Fibroblast of villous mesenchyme (primary cell): ENCODE results near the gene RPS10. TPM values are rescaled to one million over a fixed set of nuclear protein-coding genes. Genes with fewer than 3 reads are reported as not detected.
A peak's percentile ranks its signal among the peaks of the same experiment; 100 is the strongest.

Experiments used
- DNase-seq: peaks from one replicate; pipeline ENCODE4 v3.0.0-alpha.2; 2010; ENCODE audit warnings: low read depth
- H3K4me3 ChIP-seq: 2 replicates; pipeline ENCODE4 v1.5.1; 2011; ENCODE audit warnings: low read depth, mild to moderate bottlenecking, low read length
- CTCF ChIP-seq: IDR thresholded peaks from 2 replicates; pipeline ENCODE4 v1.5.1; 2012; ENCODE audit warnings: low read depth, mild to moderate bottlenecking, low read length; ENCODE audit not compliant: insufficient read depth
- total RNA-seq: library from RNA; depleted of rRNA; stranded (reverse); fragments of >200 nt; gene quantifications from 2 replicates; pipeline ENCODE4 v1.2.3, GENCODE V29; 2012

Gene RPS10
- total RNA-seq, 1 donor = 1,946 TPM

DNA sequence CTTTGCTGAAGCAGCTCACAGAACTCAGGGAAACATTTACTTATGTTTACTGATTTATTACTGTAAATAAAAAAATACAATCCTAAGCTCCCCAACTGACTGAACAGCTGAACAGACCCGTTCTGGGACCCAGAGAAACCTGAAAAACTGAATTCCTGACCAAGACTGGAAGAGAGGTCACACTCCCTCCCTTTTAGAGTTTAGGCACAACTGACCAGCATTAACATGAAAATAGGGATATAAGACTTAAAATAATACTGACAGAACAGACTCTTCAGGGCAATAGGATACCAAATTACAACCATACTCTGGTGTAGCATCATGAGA lies 11.7 kb upstream of the RPS10 start:
- no peak for TF ChIP-seq CTCF
- DNase-seq = no peak
- H3K4me3 ChIP-seq = no peak overlapping the region

DNA sequence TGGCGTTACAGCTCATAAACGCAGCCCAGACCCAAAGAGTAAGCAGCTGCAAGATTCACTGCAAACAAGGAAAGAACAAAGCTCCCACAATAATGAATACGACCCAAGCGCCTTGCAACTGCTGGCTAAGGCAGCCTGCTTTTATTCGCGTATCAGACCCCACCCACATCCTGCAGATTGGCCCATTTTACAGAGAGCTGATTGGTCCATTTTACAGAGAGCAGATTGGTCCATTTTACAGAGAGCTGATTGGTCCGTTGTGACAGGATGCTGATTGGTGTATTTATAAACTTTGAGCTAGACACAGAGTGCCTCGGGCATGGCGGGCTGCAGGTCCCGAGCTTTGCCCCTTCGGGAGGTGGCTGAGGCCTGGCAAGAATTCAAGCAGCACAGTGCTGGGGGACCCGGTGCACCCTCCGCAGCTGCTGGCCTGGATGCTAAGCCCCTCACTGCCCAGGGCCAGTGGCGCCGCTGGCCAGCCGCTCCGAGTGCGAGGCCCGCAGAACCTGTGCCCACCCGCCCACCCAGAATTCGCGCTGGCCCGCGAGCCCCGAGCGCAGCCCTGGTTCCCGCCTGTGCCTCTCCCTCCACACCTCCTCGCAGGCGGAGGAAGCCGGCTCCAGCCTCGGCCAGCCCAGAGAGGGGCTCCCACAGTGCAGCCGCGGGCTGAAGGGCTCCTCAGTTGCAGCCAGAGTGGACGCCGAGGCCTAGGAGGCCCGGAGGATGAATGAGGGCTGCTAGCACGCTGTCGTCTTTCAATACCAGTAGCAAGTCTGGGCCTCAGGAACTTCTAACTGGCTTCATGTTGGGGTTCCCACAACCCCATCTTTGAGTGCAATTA lies 11.2 kb upstream of the RPS10 start:
- no peak for DNase-seq
- no peak overlapping the region for H3K4me3 ChIP-seq

DNA sequence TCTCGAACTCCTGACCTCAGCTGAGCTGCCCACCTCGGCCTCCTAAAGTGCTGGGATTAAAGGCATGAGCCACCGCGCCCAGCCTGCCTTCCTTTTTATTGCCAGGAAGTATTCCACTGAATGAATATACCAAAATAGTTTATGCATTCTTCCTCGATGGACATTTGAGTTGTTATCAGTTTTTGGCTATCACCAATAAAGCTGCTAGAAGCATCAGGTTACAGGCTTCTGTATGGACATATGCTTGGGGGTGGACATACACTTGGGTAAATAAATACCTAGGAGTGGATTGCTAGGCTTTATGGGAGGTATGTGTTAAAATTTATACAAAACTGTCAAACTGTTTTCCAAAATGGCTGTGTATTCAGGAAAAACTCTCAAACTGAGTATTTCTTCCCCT lies 10.0 kb upstream of the RPS10 start:
- H3K4me3 ChIP-seq = no peak overlapping the region
- DNase-seq = no peak
- no peak for TF ChIP-seq CTCF

More for the DNA sequence above, 11.2 kb upstream of the RPS10 start:
- TF ChIP-seq CTCF = no peak

- H3K4me3 ChIP-seq = peak overlapping the region; percentile 98
- no peak for TF ChIP-seq CTCF
- peak; percentile 24 for DNase-seq
Observed at GRCh38 chr6:34425132-34425497, 754 bp downstream of the RPS10 start.

DNA sequence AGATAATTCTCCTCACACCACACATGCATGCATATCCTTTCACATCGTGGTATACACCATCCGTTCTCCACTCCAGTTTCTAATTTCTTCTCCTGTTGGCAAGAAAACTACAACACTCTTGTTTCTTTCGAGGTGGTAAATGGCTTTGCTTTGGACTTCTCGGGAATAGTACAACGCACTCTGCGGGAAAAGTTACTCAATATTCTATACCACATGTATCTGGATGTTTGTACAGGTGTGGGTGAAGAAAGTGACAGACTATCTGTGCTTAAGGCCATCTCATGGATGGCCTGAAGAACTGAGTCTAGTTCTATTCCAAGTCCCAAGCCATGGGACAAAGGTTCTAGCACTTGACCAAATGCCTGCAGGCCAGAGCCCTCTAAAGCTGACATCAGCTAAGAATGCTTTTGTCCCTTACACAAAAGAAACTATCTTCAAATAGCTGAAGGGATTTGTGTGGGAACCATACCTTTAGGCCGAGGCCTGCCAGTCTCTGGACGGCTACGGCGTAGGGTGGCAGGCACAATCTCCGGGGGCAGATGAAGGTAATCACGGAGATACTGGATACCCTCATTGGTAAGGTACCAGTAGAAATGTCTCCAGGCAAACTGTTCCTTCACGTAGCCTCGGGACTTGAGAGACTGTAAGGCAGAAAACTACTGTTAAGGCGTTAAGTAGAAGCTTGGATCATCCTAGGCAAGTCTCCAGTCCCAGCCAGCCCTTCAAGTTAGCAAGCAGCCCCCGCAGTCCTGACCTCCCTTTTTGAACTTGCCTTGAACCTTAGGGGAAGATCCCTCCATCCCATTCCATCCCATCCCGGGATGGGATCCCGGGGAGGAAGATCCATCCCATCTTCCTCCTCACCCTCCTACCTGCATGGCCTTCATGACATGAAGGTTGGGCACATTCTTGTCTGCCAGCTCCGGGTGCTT lies 1.4 kb downstream of the RPS10 start:
- no peak for DNase-seq
- TF ChIP-seq CTCF = no peak
- H3K4me3 ChIP-seq = peak overlapping the region; percentile 98

DNA sequence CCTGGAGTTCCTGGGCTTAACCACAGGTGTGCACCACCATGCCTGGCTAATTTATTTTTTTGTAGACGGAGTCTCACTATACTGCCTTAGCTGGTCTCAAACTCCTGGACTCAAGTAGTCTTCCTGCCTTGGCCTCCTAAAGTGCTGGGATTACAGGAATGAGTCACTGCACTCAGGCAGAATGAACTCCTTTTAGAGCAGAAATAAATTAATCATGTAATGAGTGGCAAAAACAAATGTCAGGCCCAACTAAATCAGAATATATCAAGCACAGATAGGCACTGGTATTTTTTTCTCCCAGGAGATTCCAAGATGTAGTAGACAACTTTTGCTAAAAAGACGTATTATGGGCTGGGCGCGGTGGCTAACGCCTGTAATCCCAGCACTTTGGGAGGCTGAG lies 2.6 kb downstream of the RPS10 start:
- DNase-seq = no peak
- H3K4me3 ChIP-seq = no peak overlapping the region
- TF ChIP-seq CTCF = no peak
